T-helper 1 cell treated with Interleukin-12 subunit alpha and Interleukin-12 subunit beta and Interleukin-4 antibody, amounts not matched to agents 30 μg/mL and 1 μg/mL, for 36 hours (primary cell): ENCODE measurements around the gene SULT2B1.

ENCODE experiments used
- H3K27ac Mint-ChIP-seq: one replicate; pipeline ENCODE4 v1.8.0; 2021; ENCODE audit warnings: mild to moderate bottlenecking, mixed read lengths
- H3K27me3 Mint-ChIP-seq: one replicate; pipeline ENCODE4 v1.8.0; 2021; ENCODE audit warnings: low read depth, mixed read lengths
- H3K36me3 Mint-ChIP-seq: one replicate; pipeline ENCODE4 v1.8.0; 2021; ENCODE audit warnings: low read depth, mixed read lengths
- H3K4me1 Mint-ChIP-seq: one replicate; pipeline ENCODE4 v1.8.0; 2021; ENCODE audit warnings: low read depth, mixed read lengths
- H3K4me3 Mint-ChIP-seq: one replicate; pipeline ENCODE4 v1.8.0; 2021; ENCODE audit warnings: mild to moderate bottlenecking, moderate library complexity, mixed read lengths
- H3K9me3 Mint-ChIP-seq: one replicate; pipeline ENCODE4 v1.8.0; 2021; ENCODE audit warnings: mixed read lengths

The SULT2B1 gene

DNA sequence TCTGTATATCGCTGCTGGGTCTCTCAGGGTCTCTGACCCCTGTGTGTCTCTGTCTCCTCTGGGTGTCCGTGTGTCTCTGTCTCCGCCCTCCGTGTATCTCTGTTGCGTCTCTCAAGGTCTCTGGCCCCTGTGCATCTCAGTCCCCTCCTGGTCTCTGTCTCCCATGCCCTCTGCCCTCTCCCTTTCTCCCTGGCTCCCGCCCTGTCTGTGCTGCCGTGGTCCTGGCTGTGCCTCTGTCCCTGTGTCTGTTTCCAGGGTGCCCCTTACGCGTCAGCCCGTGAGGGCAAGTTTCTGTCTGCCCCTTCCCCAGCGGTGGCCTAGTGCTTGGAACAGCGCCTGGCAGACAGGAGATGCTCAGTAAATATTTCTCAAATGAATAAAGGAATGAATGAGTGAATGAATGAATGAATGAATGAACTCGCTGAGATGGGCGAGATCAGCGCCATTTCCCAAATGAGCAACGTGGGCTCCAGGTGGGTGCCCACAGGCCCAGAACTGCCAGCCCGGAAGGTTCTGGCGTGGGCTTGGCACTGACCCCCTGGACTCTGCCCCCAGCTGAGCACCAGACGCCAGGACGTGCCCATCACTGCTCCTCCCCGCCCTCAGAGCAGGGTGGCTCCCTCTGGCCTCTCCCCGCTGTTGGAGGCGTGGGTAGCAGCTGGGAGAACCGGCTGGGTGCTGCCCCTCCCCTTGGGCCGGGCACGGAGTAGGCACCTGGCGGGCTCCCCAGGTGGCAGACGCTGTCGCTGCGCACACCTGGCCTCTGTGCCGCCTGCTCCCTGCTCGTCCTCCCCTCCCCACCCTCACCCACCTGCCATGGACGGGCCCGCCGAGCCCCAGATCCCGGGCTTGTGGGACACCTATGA, at the start of gene SULT2B1:
TSS of gene SULT2B1 (plus strand) at position 736 of the 866 bp plus-strand sequence. CDS start at position 817, 81 bp downstream.
- H3K27ac Mint-ChIP-seq, result no peak within 1 kb of the TSS
- H3K4me3 Mint-ChIP-seq, result no peak within 1 kb of the TSS
- H3K4me1 Mint-ChIP-seq, result no peaks in the 10 kb centered on the region
- H3K36me3 Mint-ChIP-seq, result no peaks in the 10 kb centered on the region
- no peaks in the 10 kb centered on the region for H3K27me3 Mint-ChIP-seq
- no peaks in the 10 kb centered on the region for H3K9me3 Mint-ChIP-seq

GRCh38 chr19:48502350-48503018, 49.5 kb upstream of the SULT2B1 start:
- peak overlapping the region; percentile 76 for H3K4me3 Mint-ChIP-seq
- peaks cover 9% of the 10 kb centered on the region for H3K27me3 Mint-ChIP-seq
- H3K36me3 Mint-ChIP-seq, result no peaks in the 10 kb centered on the region
- no peak overlapping the region for H3K27ac Mint-ChIP-seq
- H3K9me3 Mint-ChIP-seq, result no peaks in the 10 kb centered on the region
- H3K4me1 Mint-ChIP-seq, result peaks cover 7% of the 10 kb centered on the region

DNA sequence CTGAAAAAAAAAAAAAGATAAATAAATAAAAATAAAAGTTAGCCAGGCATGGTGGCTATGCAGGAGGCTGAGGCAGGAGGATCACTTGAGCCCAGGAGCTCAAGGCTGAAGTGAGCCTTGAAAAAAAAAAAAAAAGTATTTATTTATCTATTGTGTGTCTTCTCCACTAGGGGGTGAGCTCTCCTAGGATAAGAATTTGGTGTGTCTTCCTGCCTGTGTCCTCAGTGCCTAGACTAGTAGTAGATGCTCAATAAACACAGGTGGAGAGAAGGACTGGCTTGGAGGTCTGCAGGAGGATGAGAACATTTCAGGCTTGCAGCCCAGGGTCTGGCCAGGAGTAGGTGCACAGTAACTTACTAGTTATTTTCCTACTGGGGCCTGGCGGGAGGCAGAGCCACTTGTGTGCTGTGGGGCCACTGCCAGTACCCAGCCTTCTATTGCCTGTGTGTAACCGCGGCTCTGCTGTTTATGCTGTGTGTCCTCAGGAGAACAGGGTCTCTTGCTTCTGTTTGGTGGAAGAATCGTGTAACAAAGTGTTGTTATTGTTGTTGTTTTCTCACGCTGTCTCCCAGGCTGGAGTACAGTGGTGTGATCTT, 45.7 kb upstream of the SULT2B1 start:
- Mint-ChIP-seq H3K9me3 (no peaks in the 10 kb centered on the region), H3K4me1 (peaks cover 9% of the 10 kb centered on the region), H3K36me3 (no peaks in the 10 kb centered on the region), H3K27me3 (peaks cover 3% of the 10 kb centered on the region), H3K4me3 (no peak overlapping the region), H3K27ac (no peak overlapping the region)

GRCh38 chr19:48507911-48508439, 44.0 kb upstream of the SULT2B1 start:
- Mint-ChIP-seq H3K27ac (no peak overlapping the region), H3K36me3 (no peaks in the 10 kb centered on the region), H3K9me3 (no peaks in the 10 kb centered on the region), H3K27me3 (no peaks in the 10 kb centered on the region), H3K4me1 (peaks cover 4% of the 10 kb centered on the region), H3K4me3 (no peak overlapping the region)

DNA sequence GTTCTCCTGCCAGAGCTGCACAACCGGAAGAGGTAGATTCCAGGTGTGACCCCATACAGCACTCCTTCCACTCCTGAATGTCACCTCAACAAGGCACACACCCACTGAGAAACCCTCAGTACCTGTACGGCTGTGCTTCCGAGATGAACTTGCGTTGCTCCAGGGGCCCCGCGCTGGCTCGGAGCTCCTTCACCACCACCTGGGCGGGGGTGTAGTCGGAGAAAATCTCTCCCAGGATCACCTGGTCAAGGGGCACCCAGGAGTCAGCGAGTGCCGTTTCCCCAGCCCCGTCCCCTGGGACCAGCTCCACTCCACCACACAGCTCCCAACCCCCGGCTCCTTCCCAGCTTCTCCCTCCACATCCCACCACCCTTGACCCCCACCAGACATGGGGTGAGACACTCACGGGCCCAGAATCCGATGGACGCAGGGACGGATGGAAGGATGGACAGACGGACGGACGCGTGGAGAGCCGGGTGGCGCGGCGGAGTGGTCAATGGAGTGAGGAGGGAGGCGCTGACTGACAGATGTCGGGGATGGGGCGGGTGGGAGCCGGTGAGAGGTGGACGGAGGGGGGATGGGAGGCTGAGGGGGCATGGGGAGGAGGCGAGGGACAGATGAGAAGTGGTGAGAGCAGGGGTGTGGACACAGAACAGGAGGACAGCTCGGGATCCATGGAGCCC, 43.1 kb upstream of the SULT2B1 start:
- Mint-ChIP-seq H3K27me3 (no peaks in the 10 kb centered on the region), H3K36me3 (no peaks in the 10 kb centered on the region), H3K4me1 (peaks cover 6% of the 10 kb centered on the region), H3K4me3 (no peak overlapping the region), H3K9me3 (no peaks in the 10 kb centered on the region), H3K27ac (no peak overlapping the region)

DNA sequence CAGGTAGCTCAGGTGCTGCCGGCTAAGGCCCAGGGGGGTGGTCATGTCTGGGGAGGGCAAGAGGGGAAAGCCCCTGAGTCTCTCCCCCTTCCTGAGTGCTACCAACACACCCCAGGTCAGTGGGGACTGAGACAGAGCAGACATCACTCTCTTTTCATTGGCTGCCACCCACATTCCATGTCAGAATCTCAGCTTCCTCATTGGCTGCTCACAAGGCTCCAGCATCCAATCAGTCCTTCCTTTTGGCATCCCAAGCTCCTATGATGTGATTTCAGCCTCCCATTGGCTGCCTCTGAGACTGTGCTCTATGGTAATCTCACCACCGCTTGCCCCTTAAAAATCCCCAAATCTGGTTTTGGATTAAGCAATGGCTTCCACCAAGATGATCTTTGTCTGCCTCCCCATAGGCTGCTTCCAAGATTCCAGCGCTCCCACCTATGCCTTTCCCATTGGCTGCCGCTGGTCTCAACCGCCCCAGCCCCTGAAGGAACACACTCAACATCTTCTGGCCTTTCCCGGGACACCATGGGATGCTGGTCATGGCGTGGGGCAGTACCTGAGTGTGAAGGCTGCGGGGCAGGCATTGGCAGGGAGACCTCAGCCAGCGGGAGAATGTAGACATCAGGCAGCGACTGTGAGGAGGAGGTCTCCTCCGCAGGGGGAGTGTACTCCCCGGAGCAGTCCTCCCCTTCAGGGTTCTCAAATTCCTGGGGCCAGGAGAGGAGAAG, 42.3 kb upstream of the SULT2B1 start:
- Mint-ChIP-seq H3K36me3 (no peaks in the 10 kb centered on the region), H3K4me3 (no peak overlapping the region), H3K9me3 (no peaks in the 10 kb centered on the region), H3K27ac (no peak overlapping the region), H3K4me1 (peaks cover 8% of the 10 kb centered on the region), H3K27me3 (no peaks in the 10 kb centered on the region)

GRCh38 chr19:48510421-48511268, 41.3 kb upstream of the SULT2B1 start:
- peaks cover 8% of the 10 kb centered on the region for H3K4me1 Mint-ChIP-seq
- H3K27me3 Mint-ChIP-seq, result no peaks in the 10 kb centered on the region
- peak overlapping the region; percentile 62 for H3K27ac Mint-ChIP-seq
- no peaks in the 10 kb centered on the region for H3K9me3 Mint-ChIP-seq
- H3K36me3 Mint-ChIP-seq, result no peaks in the 10 kb centered on the region
- peak overlapping the region; percentile 83 for H3K4me3 Mint-ChIP-seq

- H3K36me3 Mint-ChIP-seq, result no peaks in the 10 kb centered on the region
- H3K4me1 Mint-ChIP-seq, result peaks cover 8% of the 10 kb centered on the region
- H3K4me3 Mint-ChIP-seq, result no peak overlapping the region
Measured at GRCh38 chr19:48511321-48511731, 40.6 kb upstream of the SULT2B1 start.

DNA sequence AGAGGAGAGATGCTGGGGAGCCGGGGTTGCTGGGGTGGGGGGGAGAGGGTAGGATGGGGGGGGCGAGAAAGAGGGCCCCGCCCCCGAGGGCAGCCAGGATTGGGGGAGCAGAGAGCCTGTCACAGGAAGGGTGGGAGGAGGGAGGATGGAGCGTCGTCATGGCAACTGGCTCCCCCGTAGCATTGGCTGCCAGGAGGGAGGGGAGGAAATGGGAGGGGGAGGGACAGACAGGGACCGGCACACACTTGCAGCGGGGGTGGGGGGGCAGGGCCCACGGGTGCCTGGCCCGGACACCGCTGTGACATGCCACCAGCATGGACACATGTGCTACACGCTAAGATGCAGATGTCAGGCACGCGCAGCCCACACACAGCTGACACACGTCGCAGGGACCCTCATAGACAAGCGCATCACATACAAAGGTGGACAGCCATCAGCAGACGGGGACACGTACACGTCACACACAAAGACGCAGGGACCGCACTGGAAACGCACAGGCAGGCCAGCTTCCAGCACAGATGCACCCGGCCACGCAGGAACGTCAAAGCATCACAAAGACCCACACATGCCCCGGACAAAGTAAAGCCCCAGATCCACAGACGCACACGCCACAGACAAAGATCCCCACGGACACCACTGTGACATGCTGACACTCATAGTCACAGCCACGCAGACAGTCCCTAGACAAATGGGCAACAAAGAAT, 40.0 kb upstream of the SULT2B1 start, which contains the start of gene LMTK3:
TSS of gene LMTK3 (minus strand) at position 36 of the 704 bp plus-strand sequence. CDS start 259 bp downstream, outside the sequence.
- Mint-ChIP-seq H3K27ac (peak within 1 kb of the TSS; percentile 62), H3K9me3 (no peaks in the 10 kb centered on the region), H3K4me3 (peak within 1 kb of the TSS; percentile 83)

More at GRCh38 chr19:48511321-48511731, 40.6 kb upstream of the SULT2B1 start:
- no peak overlapping the region for H3K27ac Mint-ChIP-seq
- no peaks in the 10 kb centered on the region for H3K27me3 Mint-ChIP-seq
- no peaks in the 10 kb centered on the region for H3K9me3 Mint-ChIP-seq

DNA sequence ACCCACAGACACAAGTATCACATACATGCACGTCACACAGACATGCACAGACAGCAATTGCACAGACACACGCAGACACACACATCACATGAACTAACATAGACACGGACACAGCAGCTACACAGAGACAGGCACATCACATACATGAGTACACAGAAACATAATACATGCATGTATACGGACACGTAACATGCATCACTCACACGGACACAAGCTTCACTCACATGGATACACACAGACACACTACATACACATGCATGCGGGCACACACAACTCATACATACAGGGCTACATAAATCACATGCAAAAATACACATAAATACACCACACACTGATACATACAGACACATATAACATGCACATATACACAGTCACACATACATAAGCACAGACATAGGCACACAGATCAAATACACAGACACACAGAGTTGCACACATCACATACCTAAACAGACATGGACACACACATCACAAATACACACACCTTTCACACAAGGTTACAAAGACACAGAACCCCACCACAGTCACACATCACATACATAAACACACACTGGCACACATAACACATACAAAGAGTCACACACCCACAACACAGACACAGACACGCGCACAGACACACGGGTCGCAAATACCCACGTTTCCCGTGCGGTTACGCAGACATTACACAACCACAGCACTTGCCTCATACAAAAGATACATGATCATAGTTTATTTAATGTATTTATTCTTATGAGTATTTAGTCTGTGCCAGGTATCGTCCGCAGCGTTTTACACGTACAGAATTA, 39.3 kb upstream of the SULT2B1 start:
- Mint-ChIP-seq H3K27ac (no peak overlapping the region), H3K27me3 (no peaks in the 10 kb centered on the region), H3K4me1 (peaks cover 8% of the 10 kb centered on the region), H3K9me3 (no peaks in the 10 kb centered on the region), H3K36me3 (no peaks in the 10 kb centered on the region), H3K4me3 (no peak overlapping the region)

More for the DNA sequence above, 40.0 kb upstream of the SULT2B1 start, which contains the start of gene LMTK3:
- peaks cover 8% of the 10 kb centered on the region for H3K4me1 Mint-ChIP-seq
- no peaks in the 10 kb centered on the region for H3K36me3 Mint-ChIP-seq
- no peaks in the 10 kb centered on the region for H3K27me3 Mint-ChIP-seq

GRCh38 chr19:48513289-48514122, 38.5 kb upstream of the SULT2B1 start:
- Mint-ChIP-seq H3K36me3 (no peaks in the 10 kb centered on the region), H3K9me3 (no peaks in the 10 kb centered on the region), H3K4me3 (no peak overlapping the region), H3K27ac (peak overlapping the region; percentile 56), H3K4me1 (peaks cover 8% of the 10 kb centered on the region), H3K27me3 (no peaks in the 10 kb centered on the region)
